Nephron progenitor cell (in vitro differentiated cells): ENCODE results near the gene HEATR5A.

Source experiments
- DNase-seq: peaks from one replicate; pipeline ENCODE4 v3.0.0; 2021
- H3K27ac Mint-ChIP-seq: 2 replicates; pipeline ENCODE4 v1.8.0; 2021; ENCODE audit warnings: mild to moderate bottlenecking, moderate library complexity, mixed read lengths
- H3K27me3 Mint-ChIP-seq: 2 replicates; pipeline ENCODE4 v1.8.0; 2021; ENCODE audit warnings: mild to moderate bottlenecking, low read depth, mixed read lengths; ENCODE audit not compliant: poor library complexity
- H3K36me3 Mint-ChIP-seq: 2 replicates; pipeline ENCODE4 v1.8.0; 2021; ENCODE audit warnings: low read depth, mixed read lengths
- H3K4me1 Mint-ChIP-seq: 2 replicates; pipeline ENCODE4 v1.8.0; 2021; ENCODE audit warnings: mixed read lengths
- H3K4me3 Mint-ChIP-seq: 2 replicates; pipeline ENCODE4 v1.8.0; 2021; ENCODE audit warnings: mild to moderate bottlenecking, moderate library complexity, mixed read lengths
- H3K9me3 Mint-ChIP-seq: 2 replicates; pipeline ENCODE4 v1.8.0; 2021; ENCODE audit warnings: mild to moderate bottlenecking, moderate library complexity, mixed read lengths
- TF ChIP-seq, protein P1 (sequence below): fragments of 200-600 bp; sonication (generic); IDR thresholded peaks from 2 replicates; pipeline ENCODE4 v1.5.0; 2021; ENCODE audit warnings: antibody characterized with exemption

The HEATR5A gene

DNA sequence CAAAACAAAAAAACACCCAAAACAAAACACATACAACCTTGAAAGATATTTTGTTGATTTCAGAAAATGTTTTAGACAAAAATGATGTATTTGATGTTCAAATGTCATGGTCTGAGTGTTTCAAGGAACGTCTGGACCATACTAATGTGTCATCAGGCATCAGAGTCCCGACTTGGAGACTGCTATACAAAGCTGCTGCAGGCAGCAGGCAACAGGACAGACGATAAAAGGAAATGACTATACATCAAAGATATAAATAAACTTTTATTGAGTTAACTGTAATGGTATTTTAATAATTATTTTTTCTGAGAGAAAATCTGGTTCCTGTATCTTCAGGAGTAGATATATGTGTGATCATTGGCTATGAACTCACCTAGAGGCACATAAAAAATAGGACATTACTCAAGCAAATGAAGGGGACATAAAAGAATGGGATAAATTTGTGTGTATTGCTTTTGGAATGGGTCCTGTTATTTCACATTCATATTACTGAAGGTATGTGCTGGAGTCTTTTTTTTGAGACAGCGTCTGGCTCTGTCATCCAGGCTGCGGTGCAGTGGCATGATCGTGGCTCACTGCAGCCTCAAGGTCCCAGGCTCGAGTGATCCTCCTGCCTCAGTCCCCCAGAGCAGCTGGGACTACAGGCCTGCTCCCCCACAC, 125.5 kb downstream of the HEATR5A start:
- peaks cover 6% of the 10 kb centered on the region for H3K36me3 Mint-ChIP-seq
- no peak overlapping the region for H3K27ac Mint-ChIP-seq
- H3K4me1 Mint-ChIP-seq, result no peaks in the 10 kb centered on the region
- no peaks in the 10 kb centered on the region for H3K9me3 Mint-ChIP-seq
- no peaks in the 10 kb centered on the region for H3K27me3 Mint-ChIP-seq
- H3K4me3 Mint-ChIP-seq, result no peak overlapping the region
- TF ChIP-seq, protein P1, sequence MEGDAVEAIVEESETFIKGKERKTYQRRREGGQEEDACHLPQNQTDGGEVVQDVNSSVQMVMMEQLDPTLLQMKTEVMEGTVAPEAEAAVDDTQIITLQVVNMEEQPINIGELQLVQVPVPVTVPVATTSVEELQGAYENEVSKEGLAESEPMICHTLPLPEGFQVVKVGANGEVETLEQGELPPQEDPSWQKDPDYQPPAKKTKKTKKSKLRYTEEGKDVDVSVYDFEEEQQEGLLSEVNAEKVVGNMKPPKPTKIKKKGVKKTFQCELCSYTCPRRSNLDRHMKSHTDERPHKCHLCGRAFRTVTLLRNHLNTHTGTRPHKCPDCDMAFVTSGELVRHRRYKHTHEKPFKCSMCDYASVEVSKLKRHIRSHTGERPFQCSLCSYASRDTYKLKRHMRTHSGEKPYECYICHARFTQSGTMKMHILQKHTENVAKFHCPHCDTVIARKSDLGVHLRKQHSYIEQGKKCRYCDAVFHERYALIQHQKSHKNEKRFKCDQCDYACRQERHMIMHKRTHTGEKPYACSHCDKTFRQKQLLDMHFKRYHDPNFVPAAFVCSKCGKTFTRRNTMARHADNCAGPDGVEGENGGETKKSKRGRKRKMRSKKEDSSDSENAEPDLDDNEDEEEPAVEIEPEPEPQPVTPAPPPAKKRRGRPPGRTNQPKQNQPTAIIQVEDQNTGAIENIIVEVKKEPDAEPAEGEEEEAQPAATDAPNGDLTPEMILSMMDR, result no peak
- no peak for DNase-seq

DNA sequence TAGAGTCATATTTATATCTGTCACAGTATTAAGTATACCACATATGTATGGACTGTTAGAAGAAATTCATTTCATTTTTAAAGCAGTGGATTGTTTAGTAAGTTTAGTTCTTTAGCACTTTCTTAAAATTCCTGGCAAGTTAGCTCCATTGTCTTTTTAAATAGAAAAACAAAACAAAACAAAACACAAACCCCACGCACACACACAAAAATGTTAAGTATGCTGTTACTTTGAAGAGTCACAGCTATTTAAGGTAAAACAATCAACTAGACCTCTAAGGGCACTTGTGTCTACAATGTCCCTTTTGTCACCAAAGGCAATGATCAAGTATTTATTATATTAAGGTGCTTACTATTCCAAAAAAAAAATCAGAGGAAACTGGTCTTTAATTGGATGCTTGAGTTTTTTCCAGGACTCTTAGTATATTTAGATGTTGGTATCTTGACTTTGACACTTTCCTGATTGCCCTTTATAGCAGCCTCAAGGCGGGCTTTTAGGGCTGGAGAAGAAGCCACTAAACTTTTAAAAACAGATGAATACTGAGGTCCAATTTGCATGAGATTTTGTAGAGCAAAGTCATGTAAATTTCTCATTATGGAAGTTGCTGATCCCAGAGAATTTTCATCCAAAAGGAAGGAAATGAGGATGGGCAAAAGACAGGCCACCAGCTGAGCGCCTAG, 127.3 kb downstream of the HEATR5A start:
- H3K9me3 Mint-ChIP-seq, result no peaks in the 10 kb centered on the region
- TF ChIP-seq, protein P1, result no peak
- H3K27ac Mint-ChIP-seq, result peak overlapping the region; percentile 41
- DNase-seq, result no peak
- H3K36me3 Mint-ChIP-seq, result peaks cover 5% of the 10 kb centered on the region
- no peaks in the 10 kb centered on the region for H3K4me1 Mint-ChIP-seq
- no peaks in the 10 kb centered on the region for H3K27me3 Mint-ChIP-seq
- no peak overlapping the region for H3K4me3 Mint-ChIP-seq

DNA sequence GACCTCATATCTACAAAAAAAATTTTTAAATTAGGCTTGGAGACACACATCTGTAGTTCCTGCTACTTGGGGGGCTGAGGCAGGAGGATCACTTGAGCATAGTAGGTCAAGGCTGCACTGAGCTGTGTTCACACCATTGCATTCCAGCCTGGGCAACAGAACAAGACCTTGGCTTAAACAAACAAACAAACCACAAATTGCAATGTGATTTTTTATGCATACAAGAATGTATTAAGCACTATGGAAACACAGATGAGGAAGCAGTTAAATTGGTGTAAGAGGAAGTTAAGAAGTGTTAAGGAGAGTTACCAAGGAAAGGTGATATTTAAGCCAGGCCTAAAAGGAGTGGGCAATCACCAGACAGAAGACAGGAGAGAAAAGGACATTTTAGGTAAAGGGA, 129.1 kb downstream of the HEATR5A start:
- Mint-ChIP-seq H3K4me1 (no peaks in the 10 kb centered on the region), H3K4me3 (no peak overlapping the region), H3K9me3 (no peaks in the 10 kb centered on the region), H3K27ac (no peak overlapping the region), H3K36me3 (peaks cover 5% of the 10 kb centered on the region), H3K27me3 (no peaks in the 10 kb centered on the region)
- no peak for DNase-seq
- TF ChIP-seq, protein P1, result no peak

DNA sequence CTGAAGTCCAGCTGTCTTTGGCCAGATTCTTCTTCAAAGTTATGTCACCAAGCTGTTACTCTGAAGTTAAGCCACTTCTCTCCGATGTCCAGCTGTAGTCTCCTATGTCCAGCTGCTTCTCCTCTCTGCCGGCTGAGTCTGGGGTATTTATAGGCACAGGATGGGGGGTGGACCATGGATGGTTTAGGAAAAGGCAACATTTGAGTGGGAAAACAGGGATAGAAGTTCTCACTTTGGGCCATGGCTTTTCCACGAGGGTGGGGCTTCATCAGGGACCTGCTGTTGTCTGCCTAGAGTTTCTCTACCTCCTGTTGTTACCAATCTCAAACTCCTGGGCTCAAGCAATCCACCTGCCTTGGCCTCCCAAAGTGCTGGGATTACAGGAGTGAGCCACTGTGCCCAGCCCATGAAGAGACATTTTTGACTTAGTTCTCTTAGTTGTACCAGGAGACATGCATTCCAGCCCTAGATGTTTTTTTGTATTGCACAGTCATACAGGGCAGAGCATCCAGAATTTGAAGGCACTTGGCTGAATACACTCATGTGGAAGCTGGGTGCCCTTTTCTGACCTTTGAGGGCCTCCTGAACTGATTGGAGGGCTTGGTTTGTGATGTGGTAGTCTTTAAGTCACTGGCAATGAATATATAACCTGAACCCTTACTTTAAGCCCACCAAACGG, 132.9 kb downstream of the HEATR5A start:
- no peaks in the 10 kb centered on the region for H3K4me1 Mint-ChIP-seq

DNA sequence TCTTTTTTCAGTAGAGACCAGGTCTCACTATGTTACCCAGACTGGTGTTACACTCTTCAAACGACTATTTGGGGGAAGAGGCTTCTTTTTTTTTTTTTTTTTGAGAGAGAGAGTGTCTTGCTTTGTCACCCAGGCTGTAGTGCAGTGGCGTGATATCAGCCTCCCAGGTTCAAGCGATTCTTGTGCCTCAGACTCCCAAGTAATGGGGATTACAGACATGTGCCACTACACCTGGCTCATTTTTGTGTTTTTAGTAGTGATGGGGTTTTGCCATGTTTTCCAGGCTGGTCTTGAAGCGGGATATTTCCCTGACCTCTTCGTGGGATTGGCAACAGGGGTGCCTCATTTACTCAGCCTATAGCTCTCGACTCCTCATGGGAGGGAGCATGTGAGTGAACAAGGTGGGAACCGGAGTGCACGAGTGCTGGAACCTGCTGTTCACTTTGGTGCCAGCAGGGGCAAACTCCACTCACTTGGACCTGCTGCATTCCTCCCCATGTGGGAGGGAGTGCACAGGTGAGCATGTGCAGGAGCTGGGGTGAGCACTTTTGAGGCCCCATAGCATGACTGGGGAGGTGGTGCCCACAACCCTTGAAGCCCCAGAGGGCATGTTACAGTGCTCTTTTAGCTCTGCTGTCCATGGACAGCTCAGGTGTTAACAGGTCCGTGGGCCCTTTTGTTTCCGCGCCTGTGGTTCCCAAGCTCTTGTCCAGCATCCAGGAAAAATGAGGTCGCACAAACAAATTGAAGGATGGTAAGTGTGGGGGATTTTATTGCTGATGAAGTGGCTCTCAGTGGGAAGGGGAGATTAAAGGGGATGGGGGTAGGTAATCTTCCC, 133.7 kb downstream of the HEATR5A start:
- Mint-ChIP-seq H3K4me3 (no peak overlapping the region), H3K27ac (no peak overlapping the region), H3K27me3 (no peaks in the 10 kb centered on the region), H3K36me3 (peaks cover 5% of the 10 kb centered on the region), H3K4me1 (no peaks in the 10 kb centered on the region), H3K9me3 (no peaks in the 10 kb centered on the region)
- peak; percentile 33 for DNase-seq
- TF ChIP-seq, protein P1, result peak; percentile 49

More for the DNA sequence above, 132.9 kb downstream of the HEATR5A start:
- TF ChIP-seq, protein P1, result no peak
- Mint-ChIP-seq H3K9me3 (no peaks in the 10 kb centered on the region), H3K27ac (no peak overlapping the region), H3K27me3 (no peaks in the 10 kb centered on the region), H3K4me3 (no peak overlapping the region), H3K36me3 (peaks cover 5% of the 10 kb centered on the region)
- no peak for DNase-seq
